CMK (cell line): ENCODE measurements around the gene SNX22.

ENCODE experiments used
- DNase-seq: peaks from one replicate; pipeline ENCODE4 v3.0.0-alpha.2; 2010; ENCODE audit warnings: low read depth

The SNX22 gene

GRCh38 chr15:64134345-64134829 lies 17.1 kb upstream of the SNX22 start:
- no peak for DNase-seq

DNA sequence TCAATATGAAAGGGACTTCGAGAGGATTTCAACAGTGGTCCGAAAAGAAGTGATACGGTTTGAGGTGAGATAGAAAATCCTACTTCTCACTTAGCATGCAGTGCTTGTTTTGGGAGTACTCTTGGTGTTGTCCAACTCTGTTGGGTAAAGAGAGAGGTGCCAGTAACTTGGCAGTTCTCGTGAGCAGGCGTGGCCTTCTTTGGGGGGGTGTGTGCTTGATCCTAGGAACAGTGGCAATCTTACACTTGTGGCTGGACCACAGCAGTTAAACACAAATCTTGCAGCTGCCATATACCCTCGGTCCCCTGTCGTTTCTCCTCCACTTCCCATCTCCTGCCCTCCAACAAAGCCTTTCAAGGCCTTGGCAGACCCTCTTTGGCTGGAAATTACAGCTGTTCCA lies 15.2 kb upstream of the SNX22 start:
- DNase-seq: no peak

DNA sequence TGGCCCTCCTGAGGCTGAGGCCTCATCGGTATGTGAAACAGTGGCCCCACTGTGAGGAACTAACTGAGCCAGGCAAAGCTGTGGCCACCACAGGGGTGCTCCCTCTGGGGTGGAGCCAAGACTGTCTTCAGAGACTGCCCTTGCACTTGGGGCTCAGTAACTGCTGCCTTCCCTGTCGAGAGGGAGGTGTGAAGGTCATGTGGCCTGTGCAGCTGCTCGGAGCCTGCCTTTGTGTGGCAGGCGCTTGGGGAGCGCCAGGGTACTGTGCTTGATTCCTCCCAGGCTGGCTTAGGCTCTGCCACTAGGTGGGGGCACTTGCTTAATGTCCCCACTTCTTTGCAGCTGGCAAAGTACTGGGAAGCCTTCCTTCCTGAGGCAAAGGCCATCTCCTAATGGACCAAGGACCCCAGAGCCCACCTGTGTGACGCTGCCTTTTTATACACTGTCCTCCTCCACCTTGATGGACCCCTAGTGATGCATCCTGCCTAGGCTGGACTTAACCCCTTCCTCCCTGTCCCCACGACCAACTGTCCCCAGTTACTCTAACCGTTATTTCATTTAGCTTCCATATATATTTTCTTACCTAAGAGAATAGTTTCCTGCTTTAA lies 14.2 kb upstream of the SNX22 start:
- no peak for DNase-seq

GRCh38 chr15:64138331-64138941 lies 13.1 kb upstream of the SNX22 start:
- DNase-seq: no peak

GRCh38 chr15:64141798-64142512 lies 9.6 kb upstream of the SNX22 start:
- DNase-seq: no peak

GRCh38 chr15:64143276-64143675 lies 8.3 kb upstream of the SNX22 start:
- no peak for DNase-seq

DNA sequence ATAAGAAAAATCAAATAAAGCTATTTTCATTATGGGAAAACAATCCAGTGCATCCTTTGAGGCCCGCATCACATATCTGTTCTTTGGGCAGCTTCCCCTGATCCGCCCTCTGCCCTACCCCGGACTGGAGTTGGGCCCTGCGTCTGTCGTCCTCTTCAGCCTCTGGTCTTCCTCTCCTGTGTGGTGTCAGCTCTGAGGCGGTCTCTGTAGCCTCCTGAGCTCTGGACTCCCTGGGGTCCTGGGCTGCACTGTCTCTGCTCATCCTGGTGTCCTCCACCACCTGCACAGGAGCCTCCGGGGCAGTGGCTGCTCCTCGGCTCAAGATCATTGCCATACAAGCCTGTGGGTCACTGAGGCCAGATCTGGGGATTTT lies 7.4 kb upstream of the SNX22 start:
- DNase-seq: no peak

- no peak for DNase-seq
Observed at GRCh38 chr15:64144565-64145281, 6.8 kb upstream of the SNX22 start.

GRCh38 chr15:64146041-64146440 lies 5.5 kb upstream of the SNX22 start:
- DNase-seq: no peak

DNA sequence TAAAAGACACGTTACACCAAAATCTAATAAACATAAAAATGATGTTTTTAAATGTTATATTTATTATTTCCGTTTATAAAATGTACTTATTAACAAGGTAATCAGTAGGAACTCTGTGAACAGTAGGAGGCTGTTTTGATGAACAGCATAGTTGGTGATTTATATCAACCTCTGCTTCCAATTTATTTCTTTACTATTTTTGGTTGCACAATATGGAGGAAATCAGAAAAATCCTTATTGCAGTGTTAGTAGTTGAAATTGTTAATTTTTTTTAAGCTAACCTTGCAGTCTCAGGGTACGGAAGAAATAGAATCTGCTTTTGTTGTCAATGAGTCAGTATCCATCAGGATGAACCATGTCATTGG lies 5.0 kb upstream of the SNX22 start:
- DNase-seq: no peak

DNA sequence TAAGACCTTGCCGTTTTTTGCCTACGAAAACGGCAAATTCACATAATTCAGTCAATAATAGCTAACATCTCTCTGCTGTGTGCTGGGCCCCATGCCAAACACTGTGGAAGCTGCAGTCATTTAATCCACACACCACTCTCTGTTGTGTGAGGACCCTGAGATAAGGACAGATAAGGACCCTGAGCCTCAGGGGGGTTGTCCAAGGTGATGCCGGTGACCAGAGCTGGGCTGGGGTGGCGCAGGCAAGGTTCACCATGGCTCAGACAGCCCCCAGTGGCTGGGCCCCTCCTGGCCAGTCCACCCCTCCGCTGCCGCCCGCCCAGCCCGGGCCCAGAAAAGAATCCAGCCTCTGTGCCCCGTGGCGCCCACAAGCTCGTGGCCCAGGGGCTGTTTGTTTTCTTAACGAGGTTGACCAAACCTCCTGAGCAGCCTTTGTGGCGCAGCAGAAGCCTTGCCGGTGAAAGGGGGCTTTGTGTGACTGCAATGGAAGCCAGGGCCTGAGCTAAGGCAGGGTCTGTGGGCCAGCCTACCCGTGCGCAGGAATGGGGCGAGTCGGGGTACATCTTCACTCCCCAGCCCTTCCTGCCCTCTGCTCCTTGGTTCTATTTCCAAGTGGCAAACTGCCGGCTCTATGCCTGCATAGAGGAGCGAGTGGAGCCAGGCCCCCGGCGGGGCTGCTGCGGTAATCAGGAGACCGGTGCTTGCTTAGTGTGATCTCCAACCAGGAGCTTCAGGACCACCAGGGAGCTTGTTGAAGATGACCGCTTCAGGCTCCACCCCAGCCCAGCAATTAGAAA lies 4.4 kb upstream of the SNX22 start:
- DNase-seq: no peak

DNA sequence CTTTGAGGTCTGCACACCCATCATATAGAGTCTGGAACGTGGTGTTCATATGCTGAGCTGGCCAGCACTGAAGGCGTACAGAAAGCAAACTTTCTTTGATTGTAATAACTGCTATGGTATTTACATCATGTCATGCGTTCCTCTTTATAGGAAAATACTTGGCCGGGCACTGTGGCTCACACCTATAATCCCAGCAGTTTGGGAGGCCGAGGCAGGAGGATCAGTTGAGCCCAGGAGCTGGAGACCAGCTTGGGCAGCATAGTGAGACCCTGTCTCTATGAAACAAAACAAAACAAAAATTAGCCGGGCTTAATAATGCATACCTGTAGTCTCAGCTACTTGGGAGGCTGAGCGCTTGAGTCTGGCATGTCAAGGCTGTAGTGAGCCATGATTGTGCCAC lies 3.4 kb upstream of the SNX22 start:
- no peak for DNase-seq

GRCh38 chr15:64148581-64148980 lies 3.0 kb upstream of the SNX22 start:
- no peak for DNase-seq

GRCh38 chr15:64149424-64149823 lies 2.1 kb upstream of the SNX22 start:
- no peak for DNase-seq

- no peak for DNase-seq
Observed at GRCh38 chr15:64149893-64150578, 1.5 kb upstream of the SNX22 start.

DNA sequence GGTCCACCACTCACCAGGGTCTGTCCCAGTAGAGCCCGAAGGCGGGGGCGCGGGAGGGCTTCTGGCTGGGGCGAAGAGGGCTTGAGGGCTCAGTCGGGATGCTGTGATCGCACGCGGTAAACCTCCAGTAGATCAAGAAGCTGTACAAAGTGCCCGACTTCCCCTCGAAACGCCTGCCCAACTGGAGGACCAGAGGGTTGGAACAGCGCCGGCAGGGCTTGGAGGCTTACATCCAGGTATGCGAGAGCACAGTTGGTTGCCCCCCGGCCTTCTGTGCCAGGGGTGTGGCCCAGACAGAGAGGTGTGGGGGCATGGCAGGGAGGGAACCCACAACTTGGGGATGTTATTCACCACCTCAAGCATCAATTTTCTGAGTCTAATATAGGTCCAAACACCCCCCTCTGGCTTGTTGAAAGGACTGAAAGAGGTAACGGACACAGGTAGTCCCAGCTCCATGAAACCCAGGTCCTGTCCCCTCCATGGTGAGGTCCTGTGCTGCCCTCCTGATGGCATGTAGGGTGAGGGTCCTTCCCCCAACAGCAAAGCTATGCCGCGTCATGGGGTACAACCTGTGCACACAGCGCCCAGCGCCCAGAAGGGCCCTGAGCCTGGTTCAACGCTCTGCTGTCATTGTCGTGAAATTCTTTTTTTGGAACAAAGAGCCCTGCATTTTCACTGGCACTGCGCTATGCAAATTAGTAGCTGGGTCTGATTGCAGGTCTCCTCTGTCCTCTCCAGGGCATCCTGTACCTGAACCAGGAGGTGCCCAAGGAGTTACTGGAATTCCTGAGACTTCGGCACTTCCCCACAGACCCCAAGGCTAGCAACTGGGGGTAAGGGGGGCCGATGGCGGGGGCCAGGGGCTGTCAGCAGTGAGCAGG lies 1.2 kb downstream of the SNX22 start:
- DNase-seq: no peak

GRCh38 chr15:64153480-64154367 lies 2.2 kb downstream of the SNX22 start:
- peak; percentile 60 for DNase-seq

DNA sequence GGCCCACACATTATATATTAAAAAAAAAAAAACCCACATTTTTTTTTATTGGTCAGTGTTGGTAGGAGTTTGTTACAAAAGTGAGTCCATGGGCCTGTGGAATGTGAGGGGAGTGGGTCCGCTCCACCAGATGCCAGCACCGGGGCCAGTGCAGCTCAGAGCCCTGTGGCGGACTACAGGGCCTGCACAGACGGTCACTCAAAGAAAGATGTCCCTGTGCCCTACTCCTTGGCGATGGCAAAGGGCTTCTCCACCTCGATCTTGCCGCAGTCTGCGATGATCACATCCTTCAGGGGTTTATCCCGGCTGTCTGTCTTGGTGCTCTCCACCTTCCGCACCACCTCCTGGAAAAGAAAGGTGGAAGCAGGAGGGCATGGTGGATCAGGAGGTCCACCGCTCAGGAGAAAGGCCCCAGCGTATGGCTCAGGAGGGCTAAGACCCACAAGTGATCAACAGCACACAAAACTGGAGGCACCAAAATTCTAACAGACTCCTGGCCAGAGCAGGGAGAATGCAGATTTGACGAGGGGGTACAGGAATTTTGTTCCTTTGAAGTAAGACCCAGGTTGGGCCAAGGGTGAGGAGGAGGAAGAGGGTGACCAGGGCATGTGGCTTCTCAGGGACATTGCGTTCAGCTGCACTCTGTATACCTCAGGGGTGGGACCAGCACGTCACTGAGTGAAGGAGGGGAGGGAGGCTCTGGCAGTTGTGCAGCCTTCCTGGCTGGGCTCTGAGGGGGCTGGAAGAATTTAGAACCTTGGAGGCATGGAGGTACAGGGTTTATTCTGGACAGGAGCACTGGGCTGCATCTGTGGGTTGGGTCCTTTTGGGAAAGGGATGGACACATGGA lies 4.5 kb downstream of the SNX22 start:
- no peak for DNase-seq
